ENCODE results near the gene KIAA1217. TPM values are rescaled to one million over a fixed set of nuclear protein-coding genes. Genes with fewer than 3 reads are reported as not detected.

The KIAA1217 gene
- polyA plus RNA-seq, 1 of the 3 experiments (the other 2 are of a cell fraction) = 7.2 TPM

GRCh38 chr10:24505759-24506158 is 296.8 kb downstream of the KIAA1217 start:
- POLR2A ChIA-PET = interaction anchor here (0.6 kb wide), 1 partner anchor 15 kb away, joined by 5 read pairs; no protein-coding TSS in a partner anchor
- Histone ChIP-seq H2AFZ (ENCODE audit: low read depth) (no peak overlapping the region), H3K36me3 (replicated peaks in 1 of 2; ENCODE audit: control insufficient read depth in 1 of 2, insufficient read depth in 2 of 2, low read length in 1 of 2) (peaks cover 5 to 13% of the 10 kb centered on the region in 2 experiments), H3K9me2 (no peaks in the 10 kb centered on the region), H3K9me3 (no peaks in the 10 kb centered on the region), H3F3A (replicated peaks; ENCODE audit: insufficient read depth) (no peaks in the 10 kb centered on the region), H3K27me3 (ENCODE audit: insufficient read depth) (no peaks in the 10 kb centered on the region), H3K4me2 (no peak overlapping the region), H4K20me1 (ENCODE audit: insufficient read depth) (no peaks in the 10 kb centered on the region), H3K27ac (ENCODE audit: low read depth in 2 of 2, low read length in 1 of 2) (no peak overlapping the region), H3K4me1 (ENCODE audit: control insufficient read depth in 1 of 2, insufficient read depth in 2 of 2, low read depth in 1 of 2, low read length in 1 of 2) (peaks cover 0 to 4% of the 10 kb centered on the region in 2 experiments; a peak in 2 of 4 replicates), H3K4me3 (ENCODE audit: low read depth in 2 of 2, low read length in 1 of 2) (no peak overlapping the region), H3K9ac (no peak overlapping the region), H3K79me2 (ENCODE audit: insufficient read depth) (no peaks in the 10 kb centered on the region)
- WGBS (ENCODE audit: low lambda C conversion rate) = 92% methylated on average over 7 of the region's 7 CpGs
- no peak for DNase-seq
- no peak for TF ChIP-seq USF2 (IDR thresholded peaks at IDR 0.05; ENCODE audit: borderline replicate concordance, low read depth, low read length)
- no peak for TF ChIP-seq YY1 (IDR thresholded peaks at IDR 0.05; ENCODE audit: low read depth)
- no peak for TF ChIP-seq GATA2 (CRISPR knock-in tag; IDR thresholded peaks at IDR 0.05)
- no peak for TF ChIP-seq CHD2 (IDR thresholded peaks at IDR 0.05; ENCODE audit: low read length, partially characterized antibody)
- TF ChIP-seq RFX5 (IDR thresholded peaks at IDR 0.05; ENCODE audit: low read length) = no peak
- TF ChIP-seq GABPA (IDR thresholded peaks at IDR 0.05; ENCODE audit: low read depth) = no peak
- TF ChIP-seq IRF3 (IDR thresholded peaks at IDR 0.05; ENCODE audit: low read depth, low read length) = no peak
- TF ChIP-seq USF1 (IDR thresholded peaks at IDR 0.05; ENCODE audit: borderline replicate concordance, low read depth) = no peak
- no peak for TF ChIP-seq SMC3 (IDR thresholded peaks at IDR 0.05; ENCODE audit: low read depth, low read length)
- TF ChIP-seq MAX (IDR thresholded peaks at IDR 0.05; ENCODE audit: low read depth) = no peak
- TF ChIP-seq POLR2AphosphoS5 (IDR thresholded peaks at IDR 0.05; ENCODE audit: low read depth, low read length) = no peak
- no peak for TF ChIP-seq FOXM1 (IDR thresholded peaks at IDR 0.05; ENCODE audit: low read depth)
- no peak for TF ChIP-seq MEF2A (IDR thresholded peaks at IDR 0.05; ENCODE audit: borderline replicate concordance, low read depth)
- CTCF ChIA-PET = interaction anchor here (1.3 to 5.3 kb wide), 5 partner anchors 12 to 1347 kb away, joined by 4 to 52 read pairs (median 14); no protein-coding TSS in a partner anchor

GRCh38 chr10:24513155-24513554 is 304.2 kb downstream of the KIAA1217 start:
- no peaks in the 10 kb centered on the region for H3K79me2 ChIP-seq (ENCODE audit: insufficient read depth)
- H3K4me3 ChIP-seq (ENCODE audit: low read depth in 2 of 2, low read length in 1 of 2) = no peak overlapping the region; a peak in 1 of 4 replicates
- no peaks in the 10 kb centered on the region for H4K20me1 ChIP-seq (ENCODE audit: insufficient read depth)
- no peaks in the 10 kb centered on the region for H3F3A ChIP-seq (replicated peaks; ENCODE audit: insufficient read depth)
- H3K4me1 ChIP-seq (ENCODE audit: control insufficient read depth in 1 of 2, insufficient read depth in 2 of 2, low read depth in 1 of 2, low read length in 1 of 2) = no peaks in the 10 kb centered on the region
- no peaks in the 10 kb centered on the region for H3K27me3 ChIP-seq (ENCODE audit: insufficient read depth)
- H3K9ac ChIP-seq = no peak overlapping the region
- no peaks in the 10 kb centered on the region for H3K9me3 ChIP-seq
- TF ChIP-seq CTCF (IDR thresholded peaks at IDR 0.05) = peak; percentile 47
- no peak for TF ChIP-seq IRF3 (IDR thresholded peaks at IDR 0.05; ENCODE audit: low read depth, low read length)
- TF ChIP-seq SMC3 (IDR thresholded peaks at IDR 0.05; ENCODE audit: low read depth, low read length) = 0 out of 2 replicates have a peak, but pooled peaks have one; percentile 20
- TF ChIP-seq EZH2phosphoT487 (IDR thresholded peaks at IDR 0.05; ENCODE audit: borderline replicate concordance, low read depth) = no peak
- peak; percentile 58 for TF ChIP-seq RAD21 (IDR thresholded peaks at IDR 0.05; ENCODE audit: low read length)
- CTCF ChIA-PET = interaction anchor here (0.9 to 3.4 kb wide), 2 partner anchors 9 to 519 kb away, joined by 4 to 13 read pairs; no protein-coding TSS in a partner anchor
- no peak for DNase-seq
- H3K36me3 ChIP-seq (replicated peaks in 1 of 2; ENCODE audit: control insufficient read depth in 1 of 2, insufficient read depth in 2 of 2, low read length in 1 of 2) = no peaks in the 10 kb centered on the region
- WGBS (ENCODE audit: low lambda C conversion rate) = 89% methylated on average over 9 of the region's 9 CpGs
- no peak overlapping the region for H3K27ac ChIP-seq (ENCODE audit: low read depth in 2 of 2, low read length in 1 of 2)
- POLR2A ChIA-PET = no interaction called here
- no peak overlapping the region for H3K4me2 ChIP-seq
- no peak overlapping the region for H2AFZ ChIP-seq (ENCODE audit: low read depth)
- no peaks in the 10 kb centered on the region for H3K9me2 ChIP-seq
